Suprapubic skin (tissue), 4 donors: ENCODE results near the gene TLE1. TPM values are rescaled to one million over a fixed set of nuclear protein-coding genes. Genes with fewer than 3 reads are reported as not detected.

Experiments used
- DNase-seq, 2 donors: peaks; one replicate each; pipeline ENCODE4 v3.0.0-alpha.2; 2019; ENCODE audit warnings: low spot score in 2 of 2
- H3K27ac ChIP-seq: fragments of 200-600 bp; sonication (generic); one replicate; pipeline ENCODE4 v1.5.1; 2019
- H3K27me3 ChIP-seq: fragments of 200-600 bp; sonication (generic); one replicate; pipeline ENCODE4 v1.5.1; 2019
- H3K36me3 ChIP-seq: fragments of 200-600 bp; sonication (generic); one replicate; pipeline ENCODE4 v1.5.1; 2019
- H3K4me1 ChIP-seq: fragments of 200-600 bp; sonication (generic); one replicate; pipeline ENCODE4 v1.5.1; 2019
- H3K4me3 ChIP-seq: fragments of 200-600 bp; sonication (generic); one replicate; pipeline ENCODE4 v1.5.1; 2019; ENCODE audit warnings: mild to moderate bottlenecking
- H3K9me3 ChIP-seq: fragments of 200-600 bp; sonication (generic); one replicate; pipeline ENCODE4 v1.5.1; 2019
- CTCF ChIP-seq, 2 donors: fragments of 200-600 bp in 1 of 2; fragments of 450-650 bp in 1 of 2; sonication (generic) in 1 of 2; IDR thresholded peaks; one replicate each; pipeline ENCODE4 v1.5.1; 2016 to 2019; ENCODE audit warnings: antibody characterized with exemption in 2 of 2, mild to moderate bottlenecking in 1 of 2, moderate library complexity in 1 of 2
- EP300 ChIP-seq: sonication (generic); formaldehyde crosslinking; IDR thresholded peaks from one replicate; pipeline ENCODE4 v1.6.1; 2017; ENCODE audit warnings: antibody characterized with exemption
- POLR2A ChIP-seq, 2 donors: fragments of 450-650 bp; IDR thresholded peaks; one replicate each; pipeline ENCODE4 v1.6.1; 2017; ENCODE audit warnings: antibody characterized with exemption in 2 of 2, mild to moderate bottlenecking in 2 of 2, moderate library complexity in 2 of 2
- POLR2AphosphoS5 ChIP-seq, 3 donors: sonication (generic); formaldehyde crosslinking; IDR thresholded peaks; one replicate each; pipeline ENCODE4 v1.6.1; 2017; ENCODE audit warnings: antibody characterized with exemption in 3 of 3
- WGBS: methylation state at CpG from one replicate; pipeline ENCODE4 v1.1.5; 2018; 5-methylcytosine and 5-hydroxymethylcytosine counted together
- total RNA-seq, 4 donors: library from RNA; depleted of rRNA; stranded (reverse); fragments of >200 nt; gene quantifications; one replicate each; pipeline ENCODE4 v1.1.0, GENCODE V29; 2016

Gene TLE1
- total RNA-seq, 4 donors from 2014 or later = 34.8 to 73.5 (median 47.5) TPM

GRCh38 chr9:81661339-81661738 is 28.0 kb downstream of the TLE1 start:
- H3K27ac ChIP-seq = no peak overlapping the region
- H3K4me1 ChIP-seq = peaks cover 15% of the 10 kb centered on the region
- H3K36me3 ChIP-seq = peaks cover 5% of the 10 kb centered on the region
- H3K27me3 ChIP-seq = no peaks in the 10 kb centered on the region
- TF ChIP-seq POLR2A (IDR thresholded peaks at IDR 0.05) = no peak
- no peak for TF ChIP-seq POLR2AphosphoS5 (IDR thresholded peaks at IDR 0.05)
- TF ChIP-seq EP300 = no peak
- no peak for TF ChIP-seq CTCF (IDR thresholded peaks at IDR 0.05)
- H3K9me3 ChIP-seq = no peaks in the 10 kb centered on the region
- no peak for DNase-seq
- 66% methylated on average over 3 of the region's 3 CpGs for WGBS
- no peak overlapping the region for H3K4me3 ChIP-seq

- Histone ChIP-seq H3K9me3 (no peaks in the 10 kb centered on the region), H3K4me3 (no peak overlapping the region), H3K27me3 (no peaks in the 10 kb centered on the region), H3K4me1 (peaks cover 15% of the 10 kb centered on the region), H3K36me3 (peaks cover 3% of the 10 kb centered on the region), H3K27ac (no peak overlapping the region)
- whole genome bisulfite sequencing = 86% methylated on average over 1 of the region's 1 CpG
- TF ChIP-seq POLR2AphosphoS5 (IDR thresholded peaks at IDR 0.05) (no peak), EP300 (no peak), POLR2A (IDR thresholded peaks at IDR 0.05) (no peak), CTCF (IDR thresholded peaks at IDR 0.05) (no peak)
- no peak for DNase-seq
Measured at GRCh38 chr9:81656871-81657337, 32.4 kb downstream of the TLE1 start.

- Histone ChIP-seq H3K27ac (no peak overlapping the region), H3K4me3 (no peak overlapping the region), H3K4me1 (peaks cover 13% of the 10 kb centered on the region), H3K36me3 (peaks cover 12% of the 10 kb centered on the region), H3K9me3 (no peaks in the 10 kb centered on the region), H3K27me3 (no peaks in the 10 kb centered on the region)
- DNase-seq = no peak
- TF ChIP-seq EP300 (no peak), POLR2A (IDR thresholded peaks at IDR 0.05) (no peak), POLR2AphosphoS5 (IDR thresholded peaks at IDR 0.05) (no peak), CTCF (IDR thresholded peaks at IDR 0.05) (no peak)
- WGBS = 56% methylated on average over 3 of the region's 3 CpGs
Measured at GRCh38 chr9:81656004-81656403, 33.3 kb downstream of the TLE1 start.

DNA sequence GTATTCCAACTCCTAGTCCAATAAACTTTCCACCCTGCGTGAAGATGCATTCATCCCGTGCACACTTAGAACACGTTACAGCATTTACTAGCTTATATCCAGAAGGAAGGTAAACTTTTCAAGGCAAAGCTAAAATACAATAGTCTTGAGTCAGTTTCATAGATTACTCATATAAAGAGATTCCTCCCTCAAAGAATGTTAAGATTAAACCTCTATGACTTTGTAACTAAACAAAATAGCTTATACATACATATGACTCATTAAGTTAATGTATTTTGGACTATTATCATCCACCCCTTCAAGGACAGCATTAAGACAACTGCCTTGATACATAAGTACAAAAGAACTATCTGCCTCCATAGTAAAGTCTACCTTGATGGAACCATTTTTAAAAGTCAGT is 36.1 kb downstream of the TLE1 start:
- Histone ChIP-seq H3K27me3 (no peaks in the 10 kb centered on the region), H3K4me1 (peaks cover 13% of the 10 kb centered on the region), H3K9me3 (no peaks in the 10 kb centered on the region), H3K4me3 (no peak overlapping the region), H3K36me3 (peaks cover 17% of the 10 kb centered on the region), H3K27ac (no peak overlapping the region)
- DNase-seq = no peak
- WGBS = 96% methylated on average over 3 of the region's 3 CpGs
- no peak for TF ChIP-seq POLR2A (IDR thresholded peaks at IDR 0.05)
- TF ChIP-seq POLR2AphosphoS5 (IDR thresholded peaks at IDR 0.05) = no peak
- no peak for TF ChIP-seq EP300
- TF ChIP-seq CTCF (IDR thresholded peaks at IDR 0.05) = no peak

DNA sequence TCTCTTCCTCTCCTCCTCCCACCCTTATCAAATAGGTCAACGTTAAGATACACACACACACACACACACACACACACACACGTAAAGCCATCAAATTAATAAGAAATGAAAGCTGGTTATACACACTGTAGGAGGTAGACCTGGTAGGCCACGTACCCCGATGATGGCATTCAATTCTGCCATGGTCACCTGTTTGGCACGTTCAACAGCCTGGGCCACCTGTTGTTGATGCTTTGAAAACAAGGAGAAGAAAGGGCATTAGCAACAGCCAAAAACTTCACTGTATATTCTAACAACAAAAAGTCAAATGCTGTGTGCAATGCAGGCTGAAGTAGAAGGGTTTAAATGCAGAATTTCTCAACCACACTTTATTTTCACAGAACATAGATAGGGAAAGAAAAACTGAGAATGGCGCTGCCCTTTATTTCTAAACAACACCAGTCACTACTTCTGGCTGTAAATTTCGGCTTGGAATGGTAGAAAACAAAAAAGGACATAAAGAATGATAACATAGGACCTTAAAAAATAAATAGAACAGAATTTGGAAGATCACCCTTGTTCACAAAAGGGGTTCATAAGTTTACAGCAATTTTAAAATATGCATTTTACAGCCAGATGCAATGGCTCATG is 37.2 kb downstream of the TLE1 start:
- TF ChIP-seq CTCF (IDR thresholded peaks at IDR 0.05) = no peak
- H3K36me3 ChIP-seq = peaks cover 17% of the 10 kb centered on the region
- WGBS = 86% methylated on average over 7 of the region's 7 CpGs

More for the DNA sequence above, 37.2 kb downstream of the TLE1 start:
- no peak for DNase-seq
- Histone ChIP-seq H3K27me3 (no peaks in the 10 kb centered on the region), H3K4me3 (no peak overlapping the region), H3K4me1 (peaks cover 13% of the 10 kb centered on the region), H3K9me3 (no peaks in the 10 kb centered on the region), H3K27ac (no peak overlapping the region)
